Heart right ventricle (tissue), 16 donors: ENCODE results near the gene ANKRD13C. TPM values are rescaled to one million over a fixed set of nuclear protein-coding genes. Genes with fewer than 3 reads are reported as not detected.

Experiments
- ATAC-seq, 8 donors: fragments of 200-7000 bp; cut with Tn5 transposase; one replicate each; pipeline ENCODE4 v1.9.1; 2020; ENCODE audit warnings: mild to moderate bottlenecking in 8 of 8, moderate library complexity in 8 of 8, moderate number of reproducible peaks in 1 of 8
- DNase-seq, 2 donors: peaks; one replicate each; pipeline ENCODE4 v3.0.0-alpha.2; 2020
- H3K27ac ChIP-seq, 10 donors: fragments of 200-600 bp; sonication (generic) in 2 of 10; one replicate each; pipeline versions ENCODE4 v1.5.0 to v1.8.0; 2020 to 2022; ENCODE audit warnings: mild to moderate bottlenecking in 3 of 10
- H3K27me3 ChIP-seq, 7 donors: fragments of 200-600 bp; one replicate each; pipeline ENCODE4 v1.8.0; 2021 to 2022; ENCODE audit warnings: mild to moderate bottlenecking in 2 of 7
- H3K36me3 ChIP-seq, 9 donors: fragments of 200-600 bp; sonication (generic) in 1 of 9; one replicate each; pipeline versions ENCODE4 v1.5.0 to v1.8.0; 2020 to 2022; ENCODE audit warnings: mild to moderate bottlenecking in 2 of 9
- H3K4me1 ChIP-seq, 9 donors: fragments of 200-600 bp; sonication (generic) in 1 of 9; one replicate each; pipeline versions ENCODE4 v1.5.0 to v1.8.0; 2020 to 2022; ENCODE audit warnings: mild to moderate bottlenecking in 4 of 9
- H3K4me3 ChIP-seq, 10 donors: fragments of 200-600 bp; sonication (generic) in 2 of 10; one replicate each; pipeline versions ENCODE4 v1.5.0 to v1.8.0; 2020 to 2022; ENCODE audit warnings: mild to moderate bottlenecking in 7 of 10, moderate library complexity in 2 of 10
- H3K9me3 ChIP-seq, 11 donors: fragments of 200-600 bp in 10 of 11; sonication (generic) in 2 of 11; one replicate each; pipeline versions ENCODE4 v1.5.0 to v1.8.0; 2013 to 2022; ENCODE audit warnings: mild to moderate bottlenecking in 2 of 11, control low read depth in 1 of 11, moderate library complexity in 1 of 11
- WGBS, 2 donors: extraction: QIAGEN DNeasy Blood & Tissue Kit; methylation state at CpG; one replicate each; pipeline ENCODE4 v1.1.7; 2013; ENCODE audit warnings: inconsistent platforms in 1 of 2; 5-methylcytosine and 5-hydroxymethylcytosine counted together
- intact Hi-C, 10 donors: fragments of 100-400 bp; cut with DNase I; formaldehyde crosslinking; loops; one replicate each; pipeline versions ENCODE4 v1.11.1 to v1.14.2; 2022
- polyA plus RNA-seq, 2 donors: library from polyadenylated mRNA; stranded (reverse); fragments of 200-250 nt; gene quantifications; one replicate each; pipeline ENCODE4 v1.2.3, GENCODE V29; 2013
- total RNA-seq, 10 donors: library from RNA; stranded (reverse); fragmentation: NEBNext Ultra II Directional in 3 of 10; extraction: Animal tissue kit (Norgen Biotek cat#: 25700) in 3 of 10; gene quantifications; one replicate each; pipeline versions ENCODE4 v1.2.1 to v1.2.4, GENCODE V29; 2021 to 2023
- TF ChIP-seq, protein P1 (sequence below), 9 donors: fragments of 200-600 bp; sonication (generic) in 2 of 9; IDR thresholded peaks; one replicate each; pipeline versions ENCODE4 v1.5.0 to v1.8.0; 2021 to 2022; ENCODE audit warnings: antibody characterized with exemption in 9 of 9, mild to moderate bottlenecking in 5 of 9, moderate library complexity in 1 of 9
- donor health status: Arrhythmogenic right ventricular cardiomyopathy.
- donor health status: ischemic (EF 13 %, LVEDD 7.1; RV severe dilation, severe dysfunction).
- donor health status: healthy with polysubstance abuse.
- donor health status: DM: no; HTN: yes; CAD: no.
- donor health status: DM: no; HTN: no; CAD: no.
- donor health status: ischemic (EF 25% LVEDD 6.9; RV normal size, moderate dysfunction).
- donor health status: ischemic (EF 25% LVEDD 5.7; RV mildly dilated, moderate dysfunction).
- donor health status: healthy.
- donor health status: DM: yes; HTN: yes; CAD: no.
- donor health status: Ischemic cardiomyopathy.
- donor health status: ischemic (EF 35%, LVEDD 5.7; RV mildly dilated, moderate dysfunction).
- donor health status: nonischemic (EF 11% LVEDD 7.7; RV severe dilation, severe dysfunction).
- donor health status: DM: yes; HTN: yes; CAD: no.
- donor health status: PGD.
- donor health status: ischemic (EF 29% LVEDD 5.4; RV normal size, mild dysfunction).
- donor health status: nonischemic (EF 23%, LVEDD 6.1; RV moderate dilation, normal function).

Gene ANKRD13C
- total and polyA plus RNA-seq, 12 donors = 5.5 to 12.5 (median 10.1) TPM

DNA sequence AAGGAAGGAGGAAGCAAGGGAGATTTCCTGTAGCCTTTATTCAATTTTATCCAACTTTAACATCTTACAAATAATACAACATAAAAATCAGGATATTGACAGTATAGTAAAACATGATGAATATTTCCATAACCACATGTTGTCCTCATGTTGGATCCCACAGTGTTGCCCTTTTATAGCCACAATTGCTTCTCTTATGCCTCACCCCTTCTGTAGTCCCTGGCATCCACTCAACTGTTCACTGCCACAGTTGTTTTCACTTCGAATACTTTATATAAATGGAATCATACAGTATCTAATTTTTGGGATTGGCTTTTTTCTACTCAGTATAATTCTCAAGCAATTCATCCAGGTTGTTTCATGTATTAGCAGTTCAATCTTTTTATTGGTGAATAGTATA, 88.6 kb downstream of the ANKRD13C start:
- Histone ChIP-seq H3K27ac (peak overlapping the region in 2 of 10 donors; percentile 16 to 50), H3K9me3 (peaks cover 0 to 16% (median 5%) of the 10 kb centered on the region in 11 donors), H3K4me3 (no peak overlapping the region), H3K4me1 (peaks cover 0 to 20% (median 11%) of the 10 kb centered on the region in 9 donors), H3K36me3 (peaks cover 0 to 78% (median 17%) of the 10 kb centered on the region in 9 donors), H3K27me3 (no peaks in the 10 kb centered on the region)
- DNase-seq = no peak
- TF ChIP-seq, protein P1, sequence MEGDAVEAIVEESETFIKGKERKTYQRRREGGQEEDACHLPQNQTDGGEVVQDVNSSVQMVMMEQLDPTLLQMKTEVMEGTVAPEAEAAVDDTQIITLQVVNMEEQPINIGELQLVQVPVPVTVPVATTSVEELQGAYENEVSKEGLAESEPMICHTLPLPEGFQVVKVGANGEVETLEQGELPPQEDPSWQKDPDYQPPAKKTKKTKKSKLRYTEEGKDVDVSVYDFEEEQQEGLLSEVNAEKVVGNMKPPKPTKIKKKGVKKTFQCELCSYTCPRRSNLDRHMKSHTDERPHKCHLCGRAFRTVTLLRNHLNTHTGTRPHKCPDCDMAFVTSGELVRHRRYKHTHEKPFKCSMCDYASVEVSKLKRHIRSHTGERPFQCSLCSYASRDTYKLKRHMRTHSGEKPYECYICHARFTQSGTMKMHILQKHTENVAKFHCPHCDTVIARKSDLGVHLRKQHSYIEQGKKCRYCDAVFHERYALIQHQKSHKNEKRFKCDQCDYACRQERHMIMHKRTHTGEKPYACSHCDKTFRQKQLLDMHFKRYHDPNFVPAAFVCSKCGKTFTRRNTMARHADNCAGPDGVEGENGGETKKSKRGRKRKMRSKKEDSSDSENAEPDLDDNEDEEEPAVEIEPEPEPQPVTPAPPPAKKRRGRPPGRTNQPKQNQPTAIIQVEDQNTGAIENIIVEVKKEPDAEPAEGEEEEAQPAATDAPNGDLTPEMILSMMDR (IDR thresholded peaks at IDR 0.05) = no peak
- intact Hi-C loops = no loop called here
- WGBS, 2 donors = 74 to 87% methylated on average over 1 of the region's 1 CpG
- no peak for ATAC-seq

DNA sequence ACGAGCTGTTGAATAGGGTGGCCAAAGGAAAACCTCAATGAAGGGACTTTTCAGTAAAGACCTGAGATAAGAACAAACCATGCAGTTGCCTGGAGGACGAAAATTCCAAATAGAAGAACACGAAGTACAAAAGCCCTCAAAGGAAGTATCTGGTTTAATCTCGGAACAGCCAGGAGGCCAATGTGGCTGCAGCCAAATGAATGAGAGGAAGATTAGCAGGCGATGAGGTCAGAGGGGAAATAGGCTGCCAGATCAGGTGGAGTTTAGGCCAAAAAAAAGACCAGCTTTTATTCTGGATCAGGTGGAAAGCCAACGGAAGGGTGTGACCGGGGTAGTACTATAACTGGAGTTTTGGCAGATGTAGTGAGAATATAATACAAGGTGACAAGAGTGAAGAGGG, 89.7 kb downstream of the ANKRD13C start:
- Histone ChIP-seq H3K4me1 (peaks cover 0 to 20% (median 11%) of the 10 kb centered on the region in 9 donors), H3K4me3 (no peak overlapping the region), H3K27ac (peak overlapping the region in 6 of 10 donors; percentile 13 to 73 (median 46)), H3K36me3 (peaks cover 0 to 77% (median 17%) of the 10 kb centered on the region in 9 donors), H3K9me3 (peaks cover 0 to 16% (median 5%) of the 10 kb centered on the region in 11 donors), H3K27me3 (no peaks in the 10 kb centered on the region)
- TF ChIP-seq, protein P1 (IDR thresholded peaks at IDR 0.05) = no peak
- DNase-seq = peak in 1 of 2 donors; percentile 19
- intact Hi-C loops = no loop called here
- ATAC-seq = peak in 7 of 8 donors; percentile 29 to 96 (median 84)
- 36 to 42% methylated on average over 7 of the region's 7 CpGs for WGBS, 2 donors

DNA sequence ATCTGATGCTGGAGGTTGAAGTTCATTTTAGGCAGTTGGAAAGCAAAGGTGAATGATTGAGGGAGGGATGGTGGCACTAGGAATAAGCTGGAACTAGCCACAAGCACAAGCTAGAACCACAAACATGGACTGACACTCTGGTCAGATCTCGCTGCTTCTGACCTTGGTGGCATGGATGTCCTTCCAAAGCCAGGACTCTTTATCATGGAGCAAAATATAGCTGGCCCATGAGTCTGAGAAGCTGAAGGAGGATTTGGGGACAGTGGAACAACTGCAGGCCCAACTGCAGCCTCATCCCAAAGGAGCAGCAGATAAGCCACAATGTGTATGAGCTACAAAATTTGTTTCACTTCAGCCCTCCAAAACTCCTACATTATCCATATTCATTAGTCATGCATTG, 97.9 kb downstream of the ANKRD13C start:
- intact Hi-C loops = loop anchor here in 1 of 10 donors (5.0 kb wide), 1 partner anchor 34 kb away; the partner anchor contains the start of gene SRSF11
- WGBS, 2 donors = 55 to 58% methylated on average over 1 of the region's 1 CpG
- peak overlapping the region in 3 of 10 donors; percentile 22 to 34 (median 23) for H3K27ac ChIP-seq

DNA sequence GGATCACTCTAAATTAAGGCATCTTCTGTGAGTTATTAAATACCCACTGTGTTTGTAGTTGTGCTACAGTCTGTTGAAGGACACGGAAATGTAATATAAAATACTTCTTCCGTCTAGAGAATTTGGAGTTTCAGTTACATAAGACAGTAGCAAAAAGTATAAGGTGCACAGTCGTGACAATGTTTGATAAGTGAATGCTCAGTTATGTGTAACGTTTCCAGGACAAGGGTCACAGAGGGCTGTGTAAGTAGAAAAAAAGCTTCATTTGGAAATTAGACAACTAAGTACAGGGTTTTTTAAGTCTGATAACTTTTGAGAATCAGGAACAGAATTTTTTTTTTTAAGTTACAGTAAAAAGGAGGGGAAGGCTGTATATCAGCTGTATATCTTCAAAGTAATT, 105.8 kb downstream of the ANKRD13C start:
- Histone ChIP-seq H3K27ac (no peak overlapping the region), H3K27me3 (no peaks in the 10 kb centered on the region), H3K4me1 (peaks cover 0 to 20% (median 6%) of the 10 kb centered on the region in 9 donors), H3K36me3 (peaks cover 0 to 100% (median 92%) of the 10 kb centered on the region in 9 donors), H3K4me3 (no peak overlapping the region), H3K9me3 (no peaks in the 10 kb centered on the region)
- DNase-seq (no peak), ATAC-seq (no peak)
- intact Hi-C loops = loop anchor here in 1 of 10 donors (10.0 kb wide), 1 partner anchor 816 kb away; no protein-coding TSS in a partner anchor
- 68 to 73% methylated on average over 4 of the region's 4 CpGs for whole genome bisulfite sequencing, 2 donors
- TF ChIP-seq, protein P1 (IDR thresholded peaks at IDR 0.05) = no peak

More for the DNA sequence above, 97.9 kb downstream of the ANKRD13C start:
- Histone ChIP-seq H3K4me1 (peaks cover 0 to 5% (median 0%) of the 10 kb centered on the region in 9 donors), H3K36me3 (peaks cover 0 to 41% (median 15%) of the 10 kb centered on the region in 9 donors), H3K4me3 (no peak overlapping the region), H3K27me3 (no peaks in the 10 kb centered on the region), H3K9me3 (no peaks in the 10 kb centered on the region)
- DNase-seq = no peak
- peak in 6 of 8 donors; percentile 38 to 78 (median 68) for ATAC-seq
- TF ChIP-seq, protein P1 (IDR thresholded peaks at IDR 0.05) = no peak
